Omental fat pad (tissue), 4 donors: ENCODE results near the gene EMILIN3. TPM values are rescaled to one million over a fixed set of nuclear protein-coding genes. Genes with fewer than 3 reads are reported as not detected.

Experiments used
- ATAC-seq: fragments of 150-250 bp; one replicate; pipeline ENCODE4 v1.9.1; 2016; ENCODE audit warnings: mild to moderate bottlenecking, moderate library complexity; ENCODE audit not compliant: low FRiP score
- DNase-seq: peaks from one replicate; pipeline ENCODE4 v3.0.0-alpha.2; 2019; ENCODE audit warnings: low spot score
- CTCF ChIP-seq, 3 donors: fragments of 450-650 bp; IDR thresholded peaks; one replicate each; pipeline ENCODE4 v1.5.1; 2016 to 2017; ENCODE audit warnings: antibody characterized with exemption in 3 of 3, mild to moderate bottlenecking in 3 of 3, moderate library complexity in 2 of 3
- total RNA-seq, 4 donors: library from RNA; depleted of rRNA; stranded (reverse); fragments of >200 nt; gene quantifications; one replicate each; pipeline ENCODE4 v1.1.0, GENCODE V29; 2016

The EMILIN3 gene
- total RNA-seq, 4 donors from 2014 or later, result 0.12 to 0.37 (median 0.13) TPM; not detected in 1

GRCh38 chr20:41330941-41331340 lies 35.7 kb downstream of the EMILIN3 start:
- ATAC-seq, result no peak
- TF ChIP-seq CTCF (IDR thresholded peaks at IDR 0.05), result no peak
- no peak for DNase-seq

- DNase-seq (no peak), ATAC-seq (no peak)
- no peak for TF ChIP-seq CTCF (IDR thresholded peaks at IDR 0.05)
These were observed 36.3 kb downstream of the EMILIN3 start for GRCh38 chr20:41330343-41330720.

DNA sequence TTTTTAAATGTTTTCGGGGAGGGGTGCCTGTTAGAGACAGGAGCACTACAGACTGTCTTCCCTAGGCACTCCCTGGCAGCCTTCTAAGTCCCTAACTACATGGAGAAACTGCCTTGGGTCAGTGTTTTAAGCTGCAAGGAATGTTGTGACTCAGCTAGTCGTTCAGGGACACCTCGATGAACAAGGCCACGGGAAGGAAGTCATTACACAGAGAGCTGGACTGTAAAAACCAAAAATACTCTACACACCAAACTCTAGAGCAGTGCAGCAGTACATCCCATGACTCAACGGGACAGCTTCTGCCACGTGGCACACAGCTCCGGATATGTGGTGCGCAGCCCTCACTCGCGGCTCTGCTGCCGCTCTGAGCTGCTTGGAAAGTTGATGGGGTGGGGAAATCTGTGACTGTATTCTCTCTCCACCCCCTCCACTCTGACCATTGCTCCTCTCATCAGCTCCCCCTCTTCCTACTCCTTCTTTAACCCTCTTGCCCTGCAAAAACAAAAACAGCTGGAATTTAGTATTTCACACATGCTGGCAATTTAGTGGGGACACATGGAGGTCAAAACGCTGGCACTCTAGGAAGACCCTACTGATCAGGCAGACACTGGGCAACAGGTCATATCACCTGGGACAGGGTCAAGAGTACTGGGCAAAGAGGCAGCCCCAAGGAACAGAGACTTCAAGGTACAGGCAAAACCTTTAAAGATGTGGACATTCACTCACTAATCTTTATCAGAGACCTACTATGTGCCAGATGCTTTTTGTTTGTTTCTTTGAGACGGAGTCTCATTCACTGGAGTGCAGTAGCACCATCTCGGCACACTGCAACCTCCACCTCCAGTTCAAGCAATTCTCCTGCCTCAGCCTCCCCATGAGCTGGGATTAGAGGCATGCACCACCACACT lies 36.9 kb downstream of the EMILIN3 start:
- TF ChIP-seq CTCF (IDR thresholded peaks at IDR 0.05), result no peak
- ATAC-seq, result peak; percentile 92
- peak; percentile 38 for DNase-seq

DNA sequence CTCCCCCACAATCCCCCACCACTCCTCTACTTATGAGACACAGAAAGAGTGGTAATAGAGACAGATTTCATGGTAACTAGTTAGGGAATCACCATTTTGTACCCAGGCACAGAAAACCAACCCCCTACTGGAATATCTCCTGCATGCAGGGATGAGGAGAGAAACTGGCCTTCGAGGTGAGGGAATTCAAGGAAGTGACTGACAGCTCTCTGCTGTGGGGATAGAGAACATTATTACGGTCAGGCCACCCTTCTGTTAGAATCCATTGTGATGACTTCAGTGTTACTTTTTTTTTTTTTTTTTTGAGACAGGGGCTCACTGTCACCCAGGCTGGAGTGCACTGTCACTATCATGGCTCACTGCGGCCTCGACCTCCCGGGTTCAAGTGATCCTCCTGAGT lies 39.4 kb downstream of the EMILIN3 start:
- DNase-seq (no peak), ATAC-seq (no peak)
- TF ChIP-seq CTCF (IDR thresholded peaks at IDR 0.05), result no peak

DNA sequence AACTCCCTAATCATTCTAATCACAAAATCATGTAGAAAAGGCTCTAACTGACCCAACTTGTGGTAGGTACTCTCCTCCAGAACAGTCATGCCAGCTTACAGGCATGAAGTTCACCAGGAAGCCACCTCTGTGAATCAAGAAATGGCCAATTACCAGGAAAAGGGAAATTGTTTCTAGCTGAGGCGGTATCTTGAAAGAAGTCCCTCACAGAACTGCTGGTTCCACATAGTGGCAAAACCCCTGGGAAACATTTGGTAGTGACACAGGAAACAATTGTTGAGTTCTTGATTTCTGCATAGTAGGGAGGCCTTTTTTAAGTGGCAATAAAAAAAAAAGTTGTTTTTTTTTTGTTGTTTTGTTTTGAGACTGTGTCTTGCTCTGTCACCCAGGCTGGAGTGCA lies 45.6 kb downstream of the EMILIN3 start:
- no peak for ATAC-seq
- DNase-seq, result no peak
- TF ChIP-seq CTCF (IDR thresholded peaks at IDR 0.05), result no peak

DNA sequence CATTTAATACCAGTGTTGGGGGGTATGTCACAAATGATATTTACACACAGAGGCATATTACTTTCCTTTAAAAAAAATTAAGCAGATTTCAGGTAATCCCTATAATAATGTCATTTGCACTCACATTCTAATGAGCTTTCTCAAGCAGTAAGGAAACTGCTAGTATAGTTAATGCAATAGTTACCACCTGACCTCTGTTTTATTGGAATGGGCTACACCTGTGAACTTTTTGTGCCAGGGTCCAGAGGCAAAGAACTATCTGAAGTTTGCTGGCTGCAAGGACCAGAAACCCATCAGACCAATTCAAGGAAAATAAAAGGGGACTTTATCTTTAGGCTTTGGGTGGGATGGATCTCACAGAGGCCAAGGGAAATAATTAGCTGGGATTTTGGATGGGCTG lies 46.2 kb downstream of the EMILIN3 start:
- no peak for DNase-seq
- TF ChIP-seq CTCF (IDR thresholded peaks at IDR 0.05), result no peak
- ATAC-seq, result no peak

DNA sequence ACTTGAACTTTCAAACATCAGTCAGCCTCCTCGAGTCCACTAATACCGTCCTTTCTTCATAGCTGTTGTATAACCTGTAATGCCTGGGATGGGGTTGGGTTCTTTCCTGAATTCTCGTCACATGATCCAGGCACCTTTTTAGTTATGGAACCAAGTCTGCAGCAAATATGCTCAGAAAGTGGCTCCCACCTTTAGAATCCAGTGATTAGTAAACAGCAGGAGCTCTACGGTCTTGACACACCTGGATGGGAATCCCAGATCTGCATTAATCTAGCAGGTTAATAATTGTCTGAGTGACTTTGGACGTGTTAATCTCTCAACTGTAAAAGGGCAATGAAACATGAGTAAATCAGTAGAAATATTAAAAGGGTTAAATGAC lies 48.4 kb downstream of the EMILIN3 start:
- TF ChIP-seq CTCF (IDR thresholded peaks at IDR 0.05), result no peak
- ATAC-seq, result no peak
- DNase-seq, result no peak
